Measurements from ENCODE around the gene STON2.
"Not testable (repeated sequence)": the region's sequence is repeated elsewhere in the genome, so short reads cannot be mapped to it uniquely, and the experiment has no call there.

The STON2 gene

DNA sequence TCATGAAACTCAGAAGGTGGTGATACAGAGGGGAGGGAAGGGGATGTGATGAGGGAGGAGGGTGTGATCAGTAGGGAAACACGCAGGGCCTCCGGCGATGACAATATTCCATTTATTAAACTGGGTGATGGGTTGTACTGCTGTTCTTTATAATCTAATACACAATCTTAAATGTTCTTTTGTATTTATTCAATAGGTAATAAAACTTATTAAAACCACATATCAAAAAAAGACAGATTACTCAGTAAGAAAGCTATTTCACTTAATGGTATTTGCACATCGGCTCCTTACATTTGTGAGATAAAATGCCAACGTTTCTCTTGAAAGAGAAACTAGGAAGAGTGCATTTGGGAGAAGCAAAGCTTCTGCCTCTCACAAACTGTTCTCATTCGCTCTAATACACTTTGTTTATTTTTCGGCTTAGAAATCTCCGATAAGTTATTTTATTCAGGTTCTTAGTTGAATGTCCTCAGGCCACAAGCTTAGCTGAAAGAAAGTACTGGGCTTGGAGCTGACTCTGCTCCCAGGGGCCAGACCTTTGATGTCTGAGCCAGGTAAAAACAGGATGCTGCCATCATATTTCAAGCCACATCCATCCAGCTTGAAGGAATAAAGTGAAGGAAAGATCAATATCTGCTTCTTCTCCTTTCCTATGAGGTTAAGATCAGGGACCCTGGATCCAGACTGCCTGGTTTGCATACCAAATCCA lies 17.5 kb downstream of the STON2 start:
- ChIA-PET CTCF (no interaction called here), POLR2A (no interaction called here)
- TF ChIP-seq CTCF (IDR thresholded peaks at IDR 0.05; ENCODE audit: insufficient read depth, low read length, missing control alignments): no peak
- H3K4me3 ChIP-seq (ENCODE audit: low read depth, low read length): no peak overlapping the region
- no peak for DNase-seq (ENCODE audit: low read depth, low spot score)

DNA sequence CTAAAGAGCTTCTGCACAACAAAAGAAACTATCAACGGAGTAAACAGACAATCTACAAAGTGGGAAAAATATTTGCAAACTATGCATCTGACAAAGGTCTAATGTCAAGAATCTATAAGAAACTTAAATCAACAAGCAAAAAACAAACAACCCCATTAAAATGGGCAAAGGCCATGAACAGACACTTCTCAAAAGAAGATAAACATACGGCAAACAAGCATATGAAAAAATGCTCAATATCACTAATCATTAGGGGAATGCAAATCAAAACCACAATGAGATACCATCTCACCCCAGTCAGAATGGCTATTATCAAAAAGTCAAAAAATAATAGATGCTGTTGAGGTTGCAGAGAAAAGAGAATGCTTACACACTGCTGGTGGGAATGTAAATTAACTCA lies 20.1 kb downstream of the STON2 start:
- POLR2A ChIA-PET; DNase-seq (ENCODE audit: low read depth, low spot score); CTCF ChIA-PET; H3K4me3 ChIP-seq (ENCODE audit: low read depth, low read length): not testable (repeated sequence)

GRCh38 chr14:81371802-81372201 lies 28.3 kb downstream of the STON2 start:
- DNase-seq (ENCODE audit: low read depth, low spot score): no peak
- CTCF ChIA-PET: no interaction called here
- POLR2A ChIA-PET: no interaction called here

DNA sequence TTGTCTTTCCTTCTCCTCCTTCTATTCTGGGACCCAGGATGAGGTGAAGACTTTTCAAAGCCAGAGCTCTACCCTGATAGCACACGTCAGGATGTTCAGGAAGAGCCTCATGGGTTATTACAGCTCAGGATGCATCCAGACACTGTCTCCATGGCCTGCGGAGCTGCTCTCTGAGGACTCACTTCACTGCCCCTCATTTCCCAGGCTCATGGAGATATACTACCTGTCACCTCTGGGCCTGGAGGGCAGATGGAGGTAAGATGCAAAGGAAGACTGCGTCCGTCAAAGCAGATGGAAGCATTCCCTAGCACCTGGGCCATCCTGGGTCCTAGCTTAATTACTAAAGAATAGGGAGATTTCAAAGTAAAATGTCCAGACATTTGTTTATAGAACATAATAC lies 32.6 kb downstream of the STON2 start:
- TF ChIP-seq CTCF (IDR thresholded peaks at IDR 0.05; ENCODE audit: insufficient read depth, low read length, missing control alignments): no peak
- CTCF ChIA-PET: no interaction called here
- H3K4me3 ChIP-seq (ENCODE audit: low read depth, low read length): no peak overlapping the region
- POLR2A ChIA-PET: no interaction called here
- DNase-seq (ENCODE audit: low read depth, low spot score): no peak

More at GRCh38 chr14:81371802-81372201, 28.3 kb downstream of the STON2 start:
- no peak overlapping the region for H3K4me3 ChIP-seq (ENCODE audit: low read depth, low read length)
- no peak for TF ChIP-seq CTCF (IDR thresholded peaks at IDR 0.05; ENCODE audit: insufficient read depth, low read length, missing control alignments)

DNA sequence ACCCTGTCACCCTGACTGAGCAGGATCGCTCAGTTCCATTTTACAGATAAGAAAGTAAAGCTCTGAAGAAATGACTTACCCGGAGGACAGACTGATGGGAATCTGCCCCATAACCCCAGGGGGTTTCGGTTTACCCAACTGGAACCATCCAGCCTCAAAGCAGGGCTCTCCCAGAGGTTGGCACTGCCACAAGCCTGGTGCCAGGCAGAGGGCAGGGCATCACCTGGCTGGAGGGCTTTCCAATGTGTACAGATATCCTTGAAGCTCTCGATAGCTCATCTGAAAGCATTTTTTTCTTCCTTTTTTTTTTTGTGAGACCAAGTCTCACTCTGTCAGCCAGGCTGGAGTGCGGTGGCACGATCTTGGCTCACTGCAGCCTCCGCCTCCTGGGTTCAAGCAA lies 33.2 kb downstream of the STON2 start:
- no peak for TF ChIP-seq CTCF (IDR thresholded peaks at IDR 0.05; ENCODE audit: insufficient read depth, low read length, missing control alignments)
- no peak for DNase-seq (ENCODE audit: low read depth, low spot score)
- H3K4me3 ChIP-seq (ENCODE audit: low read depth, low read length): no peak overlapping the region
- POLR2A ChIA-PET: no interaction called here
- CTCF ChIA-PET: no interaction called here

DNA sequence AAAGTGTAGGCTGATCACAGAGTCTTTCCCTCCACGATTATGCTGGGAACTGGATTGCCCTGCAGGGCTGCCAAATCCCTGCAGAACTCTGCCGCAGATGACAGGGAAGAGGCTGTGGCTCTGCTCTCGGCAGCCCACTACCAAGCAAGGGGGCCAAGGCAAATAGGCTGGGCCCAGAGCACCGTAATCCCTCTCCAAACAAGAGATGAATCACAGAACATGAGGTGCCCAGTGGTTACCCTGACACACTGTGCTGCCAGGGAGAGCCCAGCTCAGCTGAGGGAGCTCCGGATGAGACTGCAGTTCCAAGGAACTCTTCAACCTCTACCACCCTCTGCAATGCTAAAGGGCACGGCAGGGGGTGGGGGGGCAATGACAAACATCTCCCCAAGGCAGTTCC lies 33.9 kb downstream of the STON2 start:
- H3K4me3 ChIP-seq (ENCODE audit: low read depth, low read length): no peak overlapping the region
- no peak for TF ChIP-seq CTCF (IDR thresholded peaks at IDR 0.05; ENCODE audit: insufficient read depth, low read length, missing control alignments)
- DNase-seq (ENCODE audit: low read depth, low spot score): no peak
- ChIA-PET POLR2A (no interaction called here), CTCF (no interaction called here)

DNA sequence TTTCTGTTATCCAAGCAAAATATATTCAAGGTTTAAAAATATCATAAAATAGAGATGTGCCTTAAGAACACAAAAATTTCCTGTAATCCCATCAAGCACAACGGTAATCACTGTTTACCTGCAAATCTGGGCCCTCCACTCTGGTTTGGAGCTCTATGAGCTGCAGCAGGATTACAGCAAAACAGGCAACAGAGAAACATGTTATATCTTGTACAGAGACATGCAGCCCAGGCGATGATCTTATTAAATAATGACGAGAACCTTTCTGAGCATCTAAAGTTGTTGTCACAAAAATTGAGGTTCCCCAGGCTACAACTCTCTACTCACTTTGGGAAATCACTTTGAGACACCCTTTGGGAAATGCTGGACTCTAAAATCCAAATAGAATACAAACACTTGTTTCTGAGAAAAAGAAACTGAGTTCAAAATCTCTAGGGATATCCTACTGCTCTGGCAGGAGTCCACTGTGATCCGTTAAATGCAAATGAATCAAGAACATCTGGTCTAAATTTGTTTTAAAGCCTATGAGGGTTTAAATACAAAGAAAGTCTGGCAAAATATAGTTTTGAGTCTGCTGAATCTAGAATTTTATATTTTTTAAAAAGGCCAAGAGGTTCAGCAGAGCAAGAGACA lies 36.3 kb downstream of the STON2 start:
- no peak for DNase-seq (ENCODE audit: low read depth, low spot score)
- TF ChIP-seq CTCF (IDR thresholded peaks at IDR 0.05; ENCODE audit: insufficient read depth, low read length, missing control alignments): no peak
- ChIA-PET CTCF (no interaction called here), POLR2A (no interaction called here)
- H3K4me3 ChIP-seq (ENCODE audit: low read depth, low read length): no peak overlapping the region

Data from AG04449 (cell line).